Suprapubic skin (tissue), 4 donors: ENCODE results near the gene POC1A. TPM values are rescaled to one million over a fixed set of nuclear protein-coding genes. Genes with fewer than 3 reads are reported as not detected.

Experiments used
- DNase-seq, 2 donors: peaks; one replicate each; pipeline ENCODE4 v3.0.0-alpha.2; 2019; ENCODE audit warnings: low spot score in 2 of 2
- H3K27ac ChIP-seq: fragments of 200-600 bp; sonication (generic); one replicate; pipeline ENCODE4 v1.5.1; 2019
- H3K27me3 ChIP-seq: fragments of 200-600 bp; sonication (generic); one replicate; pipeline ENCODE4 v1.5.1; 2019
- H3K36me3 ChIP-seq: fragments of 200-600 bp; sonication (generic); one replicate; pipeline ENCODE4 v1.5.1; 2019
- H3K4me1 ChIP-seq: fragments of 200-600 bp; sonication (generic); one replicate; pipeline ENCODE4 v1.5.1; 2019
- H3K4me3 ChIP-seq: fragments of 200-600 bp; sonication (generic); one replicate; pipeline ENCODE4 v1.5.1; 2019; ENCODE audit warnings: mild to moderate bottlenecking
- H3K9me3 ChIP-seq: fragments of 200-600 bp; sonication (generic); one replicate; pipeline ENCODE4 v1.5.1; 2019
- EP300 ChIP-seq: sonication (generic); formaldehyde crosslinking; IDR thresholded peaks from one replicate; pipeline ENCODE4 v1.6.1; 2017; ENCODE audit warnings: antibody characterized with exemption
- POLR2A ChIP-seq, 2 donors: fragments of 450-650 bp; IDR thresholded peaks; one replicate each; pipeline ENCODE4 v1.6.1; 2017; ENCODE audit warnings: antibody characterized with exemption in 2 of 2, mild to moderate bottlenecking in 2 of 2, moderate library complexity in 2 of 2
- POLR2AphosphoS5 ChIP-seq, 3 donors: sonication (generic); formaldehyde crosslinking; IDR thresholded peaks; one replicate each; pipeline ENCODE4 v1.6.1; 2017; ENCODE audit warnings: antibody characterized with exemption in 3 of 3
- WGBS: methylation state at CpG from one replicate; pipeline ENCODE4 v1.1.5; 2018; 5-methylcytosine and 5-hydroxymethylcytosine counted together
- total RNA-seq, 4 donors: library from RNA; depleted of rRNA; stranded (reverse); fragments of >200 nt; gene quantifications; one replicate each; pipeline ENCODE4 v1.1.0, GENCODE V29; 2016
- TF ChIP-seq, protein P1 (sequence below), 2 donors: fragments of 200-600 bp in 1 of 2; fragments of 450-650 bp in 1 of 2; sonication (generic) in 1 of 2; IDR thresholded peaks; one replicate each; pipeline ENCODE4 v1.5.1; 2016 to 2019; ENCODE audit warnings: antibody characterized with exemption in 2 of 2, mild to moderate bottlenecking in 1 of 2, moderate library complexity in 1 of 2

POC1A gene
- total RNA-seq, 4 donors from 2014 or later = 1.1 to 4.8 (median 1.6) TPM

- Histone ChIP-seq H3K4me1 (peaks cover 52% of the 10 kb centered on the region), H3K27ac (no peak overlapping the region), H3K36me3 (no peaks in the 10 kb centered on the region), H3K27me3 (no peaks in the 10 kb centered on the region), H3K4me3 (no peak overlapping the region), H3K9me3 (no peaks in the 10 kb centered on the region)
- DNase-seq = no peak
- WGBS = 92% methylated on average over 2 of the region's 2 CpGs
- TF ChIP-seq, protein P1, sequence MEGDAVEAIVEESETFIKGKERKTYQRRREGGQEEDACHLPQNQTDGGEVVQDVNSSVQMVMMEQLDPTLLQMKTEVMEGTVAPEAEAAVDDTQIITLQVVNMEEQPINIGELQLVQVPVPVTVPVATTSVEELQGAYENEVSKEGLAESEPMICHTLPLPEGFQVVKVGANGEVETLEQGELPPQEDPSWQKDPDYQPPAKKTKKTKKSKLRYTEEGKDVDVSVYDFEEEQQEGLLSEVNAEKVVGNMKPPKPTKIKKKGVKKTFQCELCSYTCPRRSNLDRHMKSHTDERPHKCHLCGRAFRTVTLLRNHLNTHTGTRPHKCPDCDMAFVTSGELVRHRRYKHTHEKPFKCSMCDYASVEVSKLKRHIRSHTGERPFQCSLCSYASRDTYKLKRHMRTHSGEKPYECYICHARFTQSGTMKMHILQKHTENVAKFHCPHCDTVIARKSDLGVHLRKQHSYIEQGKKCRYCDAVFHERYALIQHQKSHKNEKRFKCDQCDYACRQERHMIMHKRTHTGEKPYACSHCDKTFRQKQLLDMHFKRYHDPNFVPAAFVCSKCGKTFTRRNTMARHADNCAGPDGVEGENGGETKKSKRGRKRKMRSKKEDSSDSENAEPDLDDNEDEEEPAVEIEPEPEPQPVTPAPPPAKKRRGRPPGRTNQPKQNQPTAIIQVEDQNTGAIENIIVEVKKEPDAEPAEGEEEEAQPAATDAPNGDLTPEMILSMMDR (IDR thresholded peaks at IDR 0.05) = no peak
- TF ChIP-seq EP300 (no peak), POLR2A (IDR thresholded peaks at IDR 0.05) (no peak), POLR2AphosphoS5 (IDR thresholded peaks at IDR 0.05) (no peak)
Observed at GRCh38 chr3:52124126-52124525, 30.1 kb downstream of the POC1A start.

GRCh38 chr3:52123106-52123725, 31.0 kb downstream of the POC1A start:
- TF ChIP-seq, protein P1 (IDR thresholded peaks at IDR 0.05) = peak; percentile 75 to 92
- TF ChIP-seq EP300 (no peak), POLR2A (IDR thresholded peaks at IDR 0.05) (no peak), POLR2AphosphoS5 (IDR thresholded peaks at IDR 0.05) (no peak)
- Histone ChIP-seq H3K9me3 (no peaks in the 10 kb centered on the region), H3K36me3 (no peaks in the 10 kb centered on the region), H3K27me3 (no peaks in the 10 kb centered on the region), H3K4me1 (peaks cover 50% of the 10 kb centered on the region), H3K27ac (no peak overlapping the region), H3K4me3 (no peak overlapping the region)
- 64% methylated on average over 6 of the region's 10 CpGs for WGBS
- DNase-seq = no peak

GRCh38 chr3:52122491-52122890, 31.7 kb downstream of the POC1A start:
- DNase-seq = no peak
- Histone ChIP-seq H3K27ac (peak overlapping the region; percentile 47), H3K4me3 (no peak overlapping the region), H3K36me3 (no peaks in the 10 kb centered on the region), H3K9me3 (no peaks in the 10 kb centered on the region), H3K4me1 (peaks cover 46% of the 10 kb centered on the region), H3K27me3 (no peaks in the 10 kb centered on the region)
- TF ChIP-seq EP300 = no peak
- TF ChIP-seq, protein P1 (IDR thresholded peaks at IDR 0.05) = no peak
- TF ChIP-seq POLR2AphosphoS5 (IDR thresholded peaks at IDR 0.05) = no peak
- TF ChIP-seq POLR2A (IDR thresholded peaks at IDR 0.05) = no peak
- 95% methylated on average over 6 of the region's 7 CpGs for WGBS

DNA sequence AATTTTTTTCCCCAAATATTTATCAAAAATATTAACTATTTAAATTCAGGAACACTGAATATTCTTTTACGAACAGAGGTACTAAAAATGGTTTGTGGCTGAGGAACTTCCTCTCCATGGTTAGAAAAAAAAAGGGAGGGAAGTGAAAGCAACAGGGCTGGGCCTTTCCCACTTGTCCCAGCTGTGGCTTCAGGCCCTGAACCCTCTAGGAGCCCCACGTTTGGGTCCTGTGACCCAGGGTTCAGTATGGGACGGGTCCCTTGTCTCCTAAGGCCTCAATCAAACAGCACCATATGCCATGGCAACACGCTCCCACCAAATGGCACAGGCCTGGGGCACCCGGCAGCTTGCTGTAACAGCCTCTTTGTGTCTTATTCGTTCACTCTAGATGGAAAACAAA, 32.4 kb downstream of the POC1A start:
- Histone ChIP-seq H3K36me3 (no peaks in the 10 kb centered on the region), H3K9me3 (no peaks in the 10 kb centered on the region), H3K4me1 (peaks cover 46% of the 10 kb centered on the region), H3K27ac (peak overlapping the region; percentile 58), H3K4me3 (no peak overlapping the region), H3K27me3 (no peaks in the 10 kb centered on the region)
- 69% methylated on average over 6 of the region's 6 CpGs for WGBS
- DNase-seq = no peak
- no peak for TF ChIP-seq EP300
- TF ChIP-seq POLR2A (IDR thresholded peaks at IDR 0.05) = no peak
- TF ChIP-seq, protein P1 (IDR thresholded peaks at IDR 0.05) = no peak
- no peak for TF ChIP-seq POLR2AphosphoS5 (IDR thresholded peaks at IDR 0.05)

- Histone ChIP-seq H3K4me1 (peaks cover 45% of the 10 kb centered on the region), H3K9me3 (no peaks in the 10 kb centered on the region), H3K4me3 (no peak overlapping the region), H3K27me3 (no peaks in the 10 kb centered on the region), H3K27ac (peak overlapping the region; percentile 58), H3K36me3 (no peaks in the 10 kb centered on the region)
- no peak for DNase-seq
- TF ChIP-seq, protein P1 (IDR thresholded peaks at IDR 0.05) = no peak
- TF ChIP-seq EP300 (no peak), POLR2AphosphoS5 (IDR thresholded peaks at IDR 0.05) (no peak), POLR2A (IDR thresholded peaks at IDR 0.05) (no peak)
- WGBS = 43% methylated on average over 7 of the region's 7 CpGs
Observed at GRCh38 chr3:52121464-52121805, 32.8 kb downstream of the POC1A start.
